HG02759 (cell line): ENCODE data around the gene RBM33.

ENCODE experiments used
- ATAC-seq: cut with Tn5 transposase; IDR thresholded peaks from one replicate; pipeline ENCODE4 v1.9.1; 2021; ENCODE audit warnings: mild to moderate bottlenecking, moderate library complexity; ENCODE audit not compliant: unreplicated experiment

RBM33 gene

DNA sequence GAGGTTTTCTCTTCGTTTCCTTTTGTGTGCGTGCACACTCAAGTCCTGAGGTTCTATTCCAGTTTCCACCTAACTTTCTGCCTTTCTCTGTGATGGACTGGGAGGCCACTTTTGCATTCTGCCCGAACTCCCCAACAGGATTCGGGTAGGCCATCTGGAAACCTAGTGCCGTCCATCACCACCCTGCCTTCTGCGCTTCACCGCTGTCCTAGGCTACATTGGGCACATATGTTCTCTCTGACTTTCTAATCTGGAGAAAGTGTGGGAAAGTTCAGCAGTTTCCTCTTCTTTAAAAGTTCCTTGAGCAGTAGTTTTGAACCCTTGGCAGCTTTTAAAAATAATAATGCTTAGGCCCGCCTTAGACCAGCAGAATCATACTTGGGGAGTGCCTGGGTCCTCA, 121.0 kb downstream of the RBM33 start:
- ATAC-seq: no peak

DNA sequence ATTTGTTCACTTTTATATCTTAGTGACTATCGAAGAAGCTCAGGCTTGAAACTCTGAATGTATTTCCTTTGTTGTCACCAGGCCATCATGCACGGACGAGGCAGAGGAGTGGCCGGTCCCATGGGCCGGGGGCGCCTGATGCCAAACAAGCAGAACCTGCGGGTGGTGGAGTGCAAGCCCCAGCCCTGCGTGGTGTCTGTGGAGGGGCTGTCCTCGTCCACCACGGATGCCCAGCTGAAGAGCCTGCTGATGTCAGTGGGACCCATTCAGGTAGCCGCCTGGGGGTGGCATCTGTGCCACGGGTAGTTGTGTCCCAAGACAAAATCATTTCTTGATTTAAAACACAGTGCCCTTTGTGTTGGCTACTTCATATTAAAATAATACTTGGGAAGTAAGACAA, 121.9 kb downstream of the RBM33 start:
- no peak for ATAC-seq

DNA sequence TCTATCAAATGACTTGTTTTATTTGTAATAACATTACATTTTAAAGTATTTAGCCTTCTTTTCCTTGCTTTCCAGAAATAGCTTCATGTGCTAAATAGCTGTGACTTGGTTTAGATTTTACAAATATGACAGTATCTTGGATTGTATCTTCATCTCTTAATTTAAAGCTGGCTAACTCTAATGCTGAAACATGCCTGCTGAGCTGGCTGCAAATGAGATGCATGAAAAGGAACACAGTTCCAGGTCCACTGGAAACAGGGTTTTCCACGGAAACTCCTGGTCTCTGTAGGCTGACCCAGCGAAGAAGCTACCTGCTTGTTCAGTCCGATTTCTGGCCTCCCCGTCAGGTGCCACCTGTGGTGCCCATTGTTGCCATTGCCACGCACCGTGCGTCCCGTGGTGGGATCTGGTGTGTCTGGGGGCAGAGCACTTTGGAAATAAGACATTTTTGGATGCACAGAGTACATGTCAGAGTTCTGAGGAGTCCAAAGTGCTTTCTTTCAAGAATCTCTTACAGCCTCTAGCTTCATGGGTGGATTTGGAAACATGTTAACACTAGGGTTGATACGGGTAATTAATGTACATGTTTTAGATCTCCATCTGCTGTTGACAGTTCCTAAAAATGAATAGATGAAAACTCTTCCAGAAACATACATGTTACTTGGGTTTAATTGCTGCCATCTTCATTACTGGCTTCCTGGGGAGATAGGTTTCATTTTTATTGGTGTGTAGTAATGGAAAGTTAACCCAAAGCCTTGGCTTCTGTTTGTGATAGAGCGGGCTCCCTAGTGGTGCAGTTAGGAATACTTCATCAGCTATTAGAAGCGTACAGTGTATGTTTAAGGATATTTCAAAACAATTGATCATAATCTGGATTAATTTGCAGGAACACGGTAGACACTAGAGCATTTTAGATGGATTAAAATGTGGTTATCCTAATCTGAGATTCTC, 122.8 kb downstream of the RBM33 start:
- no peak for ATAC-seq

DNA sequence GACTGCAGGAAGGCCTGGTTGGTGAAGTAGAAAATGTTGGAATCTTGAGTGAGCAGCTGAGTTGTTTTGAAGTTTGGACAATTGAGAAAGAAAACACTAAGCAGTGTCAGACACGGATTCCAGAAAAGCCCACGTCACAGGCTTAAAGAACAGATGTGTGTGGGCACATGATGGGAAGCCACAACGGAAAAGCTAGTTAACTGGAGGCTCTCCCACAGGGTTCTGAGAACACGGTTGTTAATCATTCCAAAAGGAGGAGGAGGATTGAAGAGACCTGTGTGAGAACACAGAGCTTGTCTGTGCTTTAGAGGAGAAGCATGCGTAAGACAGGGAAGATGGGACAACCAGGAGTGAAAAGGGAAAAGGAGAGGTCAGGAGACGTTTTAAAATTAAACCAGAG, 125.2 kb downstream of the RBM33 start:
- no peak for ATAC-seq

DNA sequence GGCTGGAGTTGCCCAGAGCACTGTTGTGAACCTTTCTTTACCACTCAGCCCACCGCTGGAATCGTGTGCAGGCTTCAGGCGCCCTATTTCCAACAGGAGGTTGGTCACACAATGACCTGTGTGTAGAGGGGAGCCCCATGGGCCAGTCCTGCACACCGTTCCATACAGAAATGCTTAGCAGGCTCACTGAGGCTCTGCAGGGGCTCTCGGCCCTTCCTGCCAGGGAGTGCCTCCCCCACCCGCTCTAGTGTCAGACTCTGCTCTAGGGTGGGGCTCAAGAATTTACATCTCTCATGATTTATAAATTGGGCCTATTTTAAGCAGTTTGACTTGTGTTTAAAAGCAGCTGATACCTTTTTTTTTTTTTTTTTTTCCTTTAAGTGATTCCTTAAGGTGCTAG, 125.8 kb downstream of the RBM33 start:
- no peak for ATAC-seq

DNA sequence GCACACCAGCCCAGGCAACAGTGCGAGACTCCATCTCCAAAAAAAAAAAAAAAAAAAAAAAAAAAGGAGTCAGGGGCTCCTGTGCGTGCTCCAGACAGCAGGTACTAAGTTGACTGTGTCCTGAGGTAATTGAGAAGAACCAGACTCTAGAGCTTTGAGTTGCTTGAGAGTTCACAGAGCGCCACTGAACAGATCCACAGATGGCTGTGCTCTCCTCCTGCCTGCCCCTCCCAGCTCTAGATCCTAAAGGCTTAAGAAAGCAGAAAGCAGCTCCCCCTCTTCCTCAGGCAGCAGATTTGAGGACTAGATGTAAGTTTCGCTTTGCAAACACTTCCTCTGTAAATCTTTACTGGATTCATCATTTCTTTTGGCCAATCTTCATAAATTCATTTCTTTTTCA, 129.1 kb downstream of the RBM33 start:
- no peak for ATAC-seq

DNA sequence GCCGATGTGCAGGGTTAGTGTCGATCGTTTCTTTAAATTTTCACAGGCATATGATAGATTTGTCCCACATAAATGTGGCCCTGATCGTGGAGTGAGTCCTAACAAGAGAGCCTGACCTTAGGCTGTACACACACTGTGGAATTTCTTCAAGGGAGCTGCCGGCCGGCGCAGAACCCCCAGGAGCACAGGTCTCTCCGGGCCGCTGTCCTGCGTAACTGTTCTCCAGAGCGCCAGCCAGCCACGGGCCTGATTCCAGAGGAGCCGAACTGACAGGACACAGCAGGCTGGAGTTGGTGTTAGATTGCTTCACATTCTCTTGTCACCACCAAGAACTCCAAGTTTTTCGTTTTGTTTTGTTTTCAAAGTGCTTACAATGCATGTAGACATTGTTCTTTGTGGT, 130.5 kb downstream of the RBM33 start:
- ATAC-seq: no peak

DNA sequence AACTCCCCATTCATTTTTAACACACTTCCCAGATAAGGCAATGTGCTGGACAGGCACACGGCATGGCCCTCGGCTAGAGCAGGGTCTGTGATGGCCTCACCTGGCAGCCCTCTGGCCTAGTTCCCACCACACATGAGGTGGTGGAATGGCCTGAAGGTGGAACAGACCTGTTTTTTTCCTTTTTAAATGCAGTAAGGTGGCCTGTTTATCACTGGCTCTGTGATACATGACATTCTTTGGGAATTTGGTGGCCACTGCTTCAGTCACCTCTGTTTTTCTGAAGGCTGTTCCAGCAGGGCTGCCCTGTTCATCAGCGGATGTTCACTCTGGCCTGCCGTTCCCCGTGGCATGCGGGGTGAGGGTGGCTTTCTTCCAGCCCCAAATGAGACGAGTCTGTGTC, 131.2 kb downstream of the RBM33 start:
- no peak for ATAC-seq

DNA sequence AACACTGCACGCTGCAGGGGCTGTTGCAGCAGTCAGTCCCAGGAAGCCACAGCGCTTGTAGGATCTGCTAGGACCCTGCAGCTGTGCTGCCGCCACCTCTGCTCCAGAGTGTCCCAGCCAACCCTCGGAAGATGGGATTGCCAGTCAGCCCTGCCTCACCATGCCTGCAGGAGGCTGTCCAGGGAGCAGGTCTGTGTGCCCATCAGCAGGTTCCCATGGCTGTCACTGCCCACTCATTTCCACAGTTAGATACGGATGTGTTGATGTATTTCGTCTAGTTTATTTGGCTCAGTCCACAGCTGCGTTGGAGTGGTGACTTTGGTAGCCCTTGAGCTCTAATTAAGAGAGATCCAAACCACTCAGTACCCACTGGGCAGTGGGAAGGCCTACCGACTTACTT, 132.1 kb downstream of the RBM33 start:
- no peak for ATAC-seq

DNA sequence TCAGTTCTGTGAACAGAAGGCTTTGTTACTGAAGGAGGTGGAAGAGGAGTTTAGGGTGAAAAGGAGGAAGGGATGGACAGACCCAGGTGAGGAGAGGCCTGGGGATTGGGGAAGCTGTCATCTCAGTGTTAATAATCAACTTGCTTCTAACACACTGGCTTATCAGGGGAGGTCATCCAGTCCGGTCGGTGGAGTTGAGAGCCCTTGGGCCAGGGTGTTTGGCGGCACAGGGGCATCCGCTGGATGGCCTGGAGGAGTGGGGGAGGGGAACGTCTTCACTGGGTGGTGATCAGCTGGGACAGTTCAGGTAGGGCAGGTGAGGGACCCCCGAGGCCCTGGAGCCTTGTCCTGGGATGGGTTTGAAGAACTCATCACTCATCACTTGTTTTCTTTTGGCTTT, 133.9 kb downstream of the RBM33 start:
- no peak for ATAC-seq

DNA sequence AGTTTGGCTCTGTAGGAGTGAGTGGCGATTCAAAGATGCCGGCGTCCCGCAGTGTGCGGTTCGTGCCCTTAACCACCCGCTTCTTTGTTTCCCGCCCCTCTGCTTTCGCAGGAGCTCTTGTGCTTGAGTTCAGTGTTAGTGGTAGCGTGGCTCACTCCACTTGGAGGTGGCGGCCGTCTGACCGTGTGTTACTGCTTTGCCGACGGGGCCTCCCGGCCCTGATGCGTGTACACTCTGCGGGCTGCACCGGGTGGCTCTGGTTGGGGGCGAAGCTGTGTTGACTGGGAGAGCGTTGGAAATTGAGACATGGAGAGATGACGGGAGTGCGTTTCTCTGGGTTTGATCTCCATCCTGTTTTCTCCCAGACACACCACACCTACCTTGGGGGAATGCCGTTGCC, 136.4 kb downstream of the RBM33 start:
- no peak for ATAC-seq

DNA sequence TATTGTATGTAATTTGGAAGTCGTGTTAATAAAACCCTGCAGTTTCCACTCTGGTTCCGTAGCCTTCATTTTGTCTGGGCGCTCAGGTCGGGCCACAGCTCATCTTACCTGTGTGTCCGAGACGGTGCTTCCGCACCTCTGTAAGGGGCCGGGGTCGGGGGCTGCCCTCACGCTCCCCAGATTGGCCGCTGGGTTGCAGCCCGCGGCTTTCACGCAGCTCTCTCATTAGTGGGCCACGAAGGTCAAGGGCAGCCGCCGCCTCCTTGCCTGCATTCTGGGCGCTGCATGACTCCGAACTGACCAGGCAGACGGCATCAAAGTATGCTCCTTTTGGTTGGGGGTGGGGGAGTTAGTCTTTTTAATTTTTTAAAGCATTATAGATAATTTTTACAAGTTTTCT, 137.0 kb downstream of the RBM33 start:
- ATAC-seq: no peak

DNA sequence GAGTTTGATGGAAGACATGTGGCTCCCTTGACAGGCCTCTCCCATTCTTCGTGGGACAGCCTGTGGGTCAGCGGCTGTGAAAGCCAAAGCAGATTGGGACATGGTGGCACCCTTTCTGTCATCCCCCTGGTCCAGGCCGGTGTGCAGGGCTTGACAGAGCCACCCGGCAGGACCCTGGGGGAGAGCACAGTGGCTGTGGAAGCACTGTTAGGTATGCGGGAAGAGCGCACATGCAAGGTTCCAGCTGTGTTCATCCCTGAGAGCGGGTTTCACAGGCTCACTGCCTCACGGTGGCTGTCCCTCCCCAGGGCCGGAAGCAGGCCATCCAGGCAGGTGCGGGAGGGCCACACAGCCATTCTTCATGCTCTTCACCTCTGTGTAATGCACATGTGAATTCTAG, 138.0 kb downstream of the RBM33 start:
- no peak for ATAC-seq

DNA sequence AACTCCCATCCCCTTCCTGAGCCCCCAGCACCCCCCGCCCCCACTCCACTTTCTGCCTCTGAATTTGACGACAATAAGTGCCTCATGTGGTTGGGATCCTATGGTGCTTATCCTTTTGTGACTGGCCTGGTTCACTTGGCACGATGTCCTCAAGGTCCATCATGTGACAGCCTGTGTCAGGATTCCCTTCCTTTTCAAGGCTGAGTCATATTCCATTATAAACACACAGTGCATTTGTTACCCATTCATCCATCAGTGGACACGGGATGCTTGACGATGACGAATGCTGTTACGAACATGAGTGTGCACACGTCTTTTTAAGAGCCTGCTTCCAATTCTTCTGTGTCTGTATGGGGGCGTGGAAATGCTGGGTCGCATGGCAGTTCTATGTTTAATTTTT, 141.1 kb downstream of the RBM33 start:
- ATAC-seq: no peak

DNA sequence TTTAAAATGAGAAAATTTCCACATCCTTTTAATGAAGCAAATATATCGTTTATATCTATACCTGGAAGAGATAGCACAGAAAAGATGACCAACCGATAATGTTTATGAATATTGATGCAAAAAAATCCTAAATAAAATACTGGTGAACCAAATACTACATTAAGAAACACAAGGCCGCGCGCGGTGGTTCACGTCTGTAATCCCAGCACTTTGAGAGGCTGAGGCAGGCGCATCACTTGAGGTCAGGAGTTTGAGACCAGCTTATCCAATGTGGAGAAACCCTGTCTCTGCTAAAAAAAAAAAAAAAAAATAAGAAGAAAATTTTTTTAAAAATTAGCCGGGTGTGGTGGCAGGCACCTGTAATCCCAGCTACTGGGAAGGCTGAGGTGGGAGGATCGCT, 142.0 kb downstream of the RBM33 start:
- no peak for ATAC-seq

DNA sequence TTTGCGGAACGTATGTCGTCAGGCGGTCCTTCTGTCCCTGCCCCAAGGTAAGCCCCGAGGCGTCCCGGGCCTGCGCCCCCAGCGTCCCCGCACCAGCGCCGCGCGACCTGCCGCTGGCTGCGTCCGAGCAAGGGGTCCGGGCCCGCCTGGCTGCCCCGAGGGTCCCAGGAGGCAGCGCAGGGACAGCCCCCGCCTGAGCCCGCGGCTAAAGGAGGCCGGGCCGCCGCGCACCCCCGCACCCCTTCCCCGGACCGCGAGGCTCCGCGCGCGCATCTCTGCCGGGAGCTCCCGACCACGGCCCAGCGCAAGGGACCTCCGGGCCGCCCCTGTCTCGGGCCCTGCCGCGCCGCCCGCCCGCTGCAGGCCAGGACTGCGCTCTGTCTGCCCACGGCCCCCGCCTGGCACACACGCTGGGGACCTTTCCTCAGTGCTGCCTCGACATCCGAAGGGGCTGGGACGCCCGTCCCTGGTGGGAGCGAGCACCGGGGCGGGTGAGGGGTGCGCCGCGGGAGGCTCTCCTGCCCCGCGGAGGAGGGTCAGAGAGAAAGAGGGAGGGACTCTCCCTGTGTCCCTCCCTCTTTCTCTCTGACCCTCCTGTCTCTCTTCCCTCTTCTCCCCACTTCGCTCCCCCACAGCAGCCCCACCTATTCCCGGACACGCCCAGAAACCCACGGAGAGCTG, 142.8 kb downstream of the RBM33 start:
- peak; percentile 42 for ATAC-seq

DNA sequence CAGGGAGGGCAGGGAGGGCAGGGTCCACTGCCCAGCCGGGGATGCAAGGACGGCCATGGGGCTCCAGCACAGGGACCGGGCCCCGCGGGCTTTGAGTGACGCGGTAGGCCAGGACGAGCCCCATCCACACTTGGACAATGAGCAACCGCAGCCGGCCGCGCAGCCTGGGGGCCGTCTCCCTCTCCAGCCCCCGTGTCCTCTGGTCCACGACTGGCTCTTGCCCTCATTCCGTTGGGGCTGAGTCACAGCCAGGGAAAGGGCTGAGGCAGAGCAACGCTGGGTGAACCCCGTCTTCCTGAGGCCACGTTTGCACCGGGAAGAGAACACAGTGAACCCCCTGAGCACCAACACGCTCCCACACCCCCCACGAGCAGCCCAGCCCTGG, 144.1 kb downstream of the RBM33 start:
- no peak for ATAC-seq

DNA sequence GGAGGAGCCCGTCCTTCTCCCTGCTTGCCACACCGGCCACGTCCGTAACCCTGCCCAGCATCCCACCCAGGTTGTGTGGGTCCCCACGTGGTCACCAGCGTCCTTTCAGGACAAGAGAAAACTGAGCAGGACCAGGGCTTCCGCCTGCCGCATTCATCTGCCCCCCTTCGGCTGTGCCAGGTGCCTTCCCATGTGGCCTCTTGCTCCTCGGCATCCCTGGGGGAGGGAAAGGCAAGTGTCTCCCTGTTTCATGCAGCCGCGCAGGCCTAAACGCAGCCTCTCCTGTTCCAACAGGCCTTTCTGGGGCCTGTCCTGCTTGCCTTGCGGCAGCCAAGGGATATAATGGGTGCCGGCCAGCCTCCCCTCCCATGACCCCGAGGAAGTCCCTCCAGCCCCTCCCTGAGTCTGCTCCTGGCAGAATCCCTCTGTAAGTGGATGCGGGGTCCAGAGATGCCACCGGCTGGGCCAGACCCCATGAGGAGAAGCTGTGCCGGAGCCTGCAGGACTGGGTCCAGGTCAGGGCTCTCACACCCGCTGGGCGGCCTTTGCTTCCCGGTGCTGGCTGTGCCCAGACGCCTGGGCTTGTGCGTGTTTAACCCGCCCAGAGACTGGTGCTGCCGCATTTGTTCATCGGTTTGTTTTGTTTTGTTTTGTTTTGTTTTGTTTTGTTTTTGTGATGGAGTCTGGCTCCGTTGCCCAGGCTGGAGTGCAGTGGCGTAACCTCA, 144.7 kb downstream of the RBM33 start:
- no peak for ATAC-seq

DNA sequence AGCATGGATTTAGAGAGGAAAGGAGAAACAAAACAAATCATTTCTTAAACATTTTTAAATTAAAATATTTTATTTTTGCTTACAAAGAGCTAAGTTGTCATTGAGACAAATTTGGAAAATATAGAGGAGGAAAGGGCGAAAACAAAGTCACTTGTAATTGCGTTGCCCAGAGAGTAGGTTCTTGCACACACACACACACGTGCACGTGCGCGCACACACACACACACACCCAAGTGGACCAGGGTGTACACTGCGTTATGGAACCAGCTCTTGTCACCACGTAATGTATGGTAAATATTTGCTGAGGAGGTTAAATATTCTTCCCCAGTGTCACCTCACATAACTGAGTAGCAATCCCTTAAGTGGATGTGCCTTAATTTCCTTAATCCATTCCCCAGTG, 146.2 kb downstream of the RBM33 start:
- no peak for ATAC-seq

DNA sequence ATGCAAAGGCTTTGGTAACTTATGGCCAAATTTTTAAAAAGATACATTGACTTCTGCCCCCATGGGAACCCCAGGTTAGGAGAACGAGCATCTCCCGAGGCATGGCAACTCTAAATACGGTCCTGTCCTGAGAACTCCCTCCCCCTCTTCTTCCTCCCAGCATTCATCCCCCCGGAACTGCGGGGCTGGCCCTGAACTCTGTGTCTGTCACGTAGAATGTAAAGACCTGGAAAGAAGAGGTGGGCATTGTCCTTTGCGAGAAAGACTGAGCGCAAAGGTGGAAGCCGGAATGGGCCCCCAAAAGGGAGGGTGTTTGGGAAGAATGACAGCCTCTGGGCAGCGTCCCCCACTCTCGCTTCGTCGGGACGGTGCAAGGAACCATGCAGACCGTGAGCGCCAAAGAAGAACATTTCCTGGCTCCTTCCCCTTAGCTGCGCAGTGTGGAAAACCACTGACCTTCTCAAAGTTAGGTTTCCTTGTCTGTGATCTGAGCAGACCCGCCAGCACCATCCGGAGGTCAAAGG, 146.8 kb downstream of the RBM33 start:
- no peak for ATAC-seq

DNA sequence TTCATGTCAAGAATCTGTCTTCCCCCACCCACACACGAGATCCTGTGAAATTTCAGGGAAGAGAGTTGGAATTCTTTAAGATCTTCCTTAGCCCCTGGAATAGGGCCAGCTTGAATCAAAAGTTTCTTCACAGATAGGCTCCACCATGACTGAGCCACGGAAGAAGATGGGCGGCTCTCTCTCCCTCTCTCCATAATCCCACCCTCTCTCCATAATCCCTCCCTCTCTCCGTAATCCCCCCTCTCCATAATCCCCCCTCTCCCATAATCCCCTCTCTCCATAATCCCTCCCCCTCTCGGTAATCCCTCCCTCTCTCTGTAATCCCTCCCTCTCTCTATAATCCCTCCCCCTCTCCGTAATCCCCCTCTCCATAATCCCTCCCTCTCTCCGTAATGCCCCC, 147.4 kb downstream of the RBM33 start:
- ATAC-seq: no peak
